HepG2 (cell line): Measurements from ENCODE around the gene ATP11A. TPM values are rescaled to one million over a fixed set of nuclear protein-coding genes. Genes with fewer than 3 reads are reported as not detected.

Source experiments
- HNRNPK ChIP-seq: fragments of 200-400 bp; formaldehyde crosslinking; IDR thresholded peaks from 2 replicates; pipeline ENCODE4 v1.6.1; 2018; ENCODE audit warnings: low read length, low read depth, moderate library complexity, mild to moderate bottlenecking; ENCODE audit not compliant: poor library complexity, severe bottlenecking
- KIAA2018 ChIP-seq: sonication (generic); formaldehyde crosslinking; IDR thresholded peaks from 2 replicates; pipeline ENCODE4 v1.5.0; 2020; ENCODE audit warnings: mild to moderate bottlenecking, missing genetic modification reagents, borderline replicate concordance
- PBX3 ChIP-seq: sonication (generic); formaldehyde crosslinking; IDR thresholded peaks from 2 replicates; pipeline ENCODE4 v1.8.1; 2023; ENCODE audit warnings: missing genetic modification reagents, inconsistent platforms, borderline replicate concordance
- SMARCE1 ChIP-seq: fragments of 450-650 bp; IDR thresholded peaks from 2 replicates; pipeline ENCODE4 v1.6.1; 2017; ENCODE audit warnings: borderline replicate concordance
- polyA plus RNA-seq, 8 experiments: library from polyadenylated mRNA; depleted of rRNA in 3 of 8; stranded (reverse) in 7 of 8; unstranded in 1 of 8; fragments of >200 nt; fragmentation: Illumina TruSeq in 4 of 8; extraction: Trizol in 4 of 8; gene quantifications; 2 replicates each; pipeline versions ENCODE4 v1.2.1 to v1.2.3, GENCODE V29; 2011 to 2016; ENCODE audit warnings: low read depth in 4 of 8, missing spikeins in 1 of 8, mixed read lengths in 1 of 8; ENCODE audit not compliant: insufficient read depth in 1 of 8
- total RNA-seq, 5 experiments: library from RNA; depleted of rRNA; stranded (reverse); fragments of >200 nt; fragmentation: Illumina TruSeq; extraction: Trizol; gene quantifications; 2 replicates each; pipeline ENCODE4 v1.2.3, GENCODE V29; 2016; ENCODE audit warnings: low read depth in 1 of 5

ATP11A gene
- total and polyA plus RNA-seq, 2 of the 13 experiments (the other 11 are each of a cell fraction or from before 2014, with no cell fraction given), result 18.4 to 20.1 TPM

GRCh38 chr13:112753833-112754232 is 64.0 kb downstream of the ATP11A start (continued):
- TF ChIP-seq KIAA2018 (CRISPR knock-in tag) (no peak), HNRNPK (no peak), PBX3 (no peak), SMARCE1 (no peak)
